NCI-H524 treated with DMSO at 0.1 percent for 48 hours (cell line): Measurements from ENCODE around the gene NELL1.

Experiments
- DNase-seq: peaks from one replicate; lab custom pipeline; 2025; lab: John Stamatoyannopoulos, UW

Gene NELL1

DNA sequence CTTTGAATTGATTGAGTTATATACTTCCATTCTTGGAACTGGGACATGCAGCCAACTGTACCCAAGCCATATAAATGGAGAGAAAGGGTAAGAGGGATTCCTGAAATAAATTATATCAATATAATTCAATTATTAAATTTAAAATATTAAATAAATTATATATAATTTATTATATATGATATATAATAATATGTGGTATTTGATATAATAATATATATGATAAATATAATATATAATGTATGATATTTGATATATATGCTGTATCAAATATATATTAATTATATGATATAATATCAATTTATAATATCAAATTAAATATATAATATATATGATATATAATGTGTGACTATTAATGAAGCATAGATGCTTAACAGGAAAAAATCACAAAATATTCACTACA lies 677.0 kb downstream of the NELL1 start:
- DNase-seq = no peak

DNA sequence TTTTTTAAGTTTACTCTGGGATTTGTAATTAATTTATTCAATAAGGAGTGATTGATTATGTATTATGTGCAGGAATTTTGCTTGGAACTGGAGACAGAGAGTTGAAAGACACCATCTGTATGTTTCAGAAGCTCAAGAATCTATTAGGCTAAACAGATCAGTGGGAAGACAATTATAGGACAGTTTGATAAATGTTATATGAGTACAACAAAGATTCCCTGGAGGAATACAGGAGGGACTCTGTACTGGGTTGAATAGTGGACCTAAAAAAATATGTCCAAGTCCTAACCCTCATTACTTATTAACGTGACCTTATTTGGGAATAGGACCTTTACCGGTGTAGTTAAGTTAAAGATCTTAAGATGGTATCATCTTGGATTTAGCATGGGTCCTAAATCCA lies 681.2 kb downstream of the NELL1 start:
- DNase-seq = no peak

DNA sequence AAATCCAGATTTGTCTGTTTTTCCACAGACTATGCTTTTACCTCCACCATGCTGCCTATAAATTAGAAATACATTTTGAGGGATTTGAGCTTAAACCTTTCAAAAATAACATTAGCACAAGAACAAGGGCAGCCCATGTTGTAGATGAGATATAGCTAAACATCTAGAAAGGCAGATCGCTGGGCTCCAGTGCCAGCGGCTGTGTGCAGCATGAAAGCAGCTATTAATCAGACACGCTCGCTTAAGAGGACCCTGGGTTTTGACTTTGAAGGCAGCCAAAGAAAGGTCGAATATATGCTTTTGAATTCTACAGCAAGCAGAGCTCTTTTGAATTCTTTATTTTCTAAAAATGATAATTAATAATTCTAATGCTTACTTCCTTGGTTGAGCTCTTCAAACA lies 684.0 kb downstream of the NELL1 start:
- DNase-seq = no peak

DNA sequence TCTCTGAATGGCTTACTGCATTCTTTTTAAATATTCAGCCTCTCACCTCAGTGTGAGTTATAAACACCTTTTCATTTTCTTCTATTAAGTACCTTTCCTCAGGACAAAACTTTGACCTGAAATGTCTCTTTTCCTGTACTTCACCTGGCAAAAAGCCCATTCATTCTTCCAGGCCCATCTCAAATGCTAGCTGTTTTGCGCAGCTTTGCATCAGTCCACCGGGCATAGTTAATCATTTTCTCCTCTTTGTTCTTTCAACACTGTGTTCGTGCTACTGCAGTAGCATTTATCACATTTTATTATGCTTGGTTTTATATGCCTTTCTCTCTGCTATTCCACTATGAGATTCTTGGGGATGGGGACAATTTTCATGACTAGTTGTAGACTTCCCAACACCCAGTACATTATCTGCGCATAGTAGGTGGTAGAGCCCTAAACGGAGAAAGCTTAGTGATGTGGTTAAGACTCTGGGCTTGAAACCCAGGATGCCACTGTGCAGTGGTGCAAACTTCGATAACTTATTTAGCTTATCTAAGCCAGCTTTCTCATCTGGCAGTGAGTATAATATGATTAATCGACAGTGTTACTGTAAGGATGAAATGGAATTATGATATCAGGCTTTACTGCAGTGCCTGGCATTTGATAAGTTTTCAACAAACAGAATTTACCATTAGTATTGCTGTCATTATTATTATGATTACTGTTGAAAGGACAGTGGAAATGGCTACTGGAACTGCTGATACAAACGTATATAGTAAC lies 695.7 kb downstream of the NELL1 start:
- DNase-seq = no peak

DNA sequence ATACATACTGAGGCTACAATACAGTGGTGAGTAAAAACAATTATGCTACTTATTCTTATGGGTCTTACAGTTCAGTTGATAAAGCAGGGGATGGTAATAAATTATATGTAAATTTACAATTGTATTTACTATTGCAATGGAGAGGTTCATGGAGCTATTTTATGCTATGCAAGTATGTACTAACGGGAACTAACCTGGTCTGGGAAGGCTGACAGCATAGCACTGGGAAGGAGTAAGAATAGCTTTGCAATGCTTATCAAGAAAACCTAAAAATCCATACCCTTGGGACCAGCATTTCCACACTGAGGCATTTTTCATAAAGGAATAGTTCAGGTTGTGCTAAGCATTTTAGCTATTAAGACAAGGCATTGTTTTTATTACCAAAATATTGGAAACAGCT lies 700.6 kb downstream of the NELL1 start:
- DNase-seq = no peak

DNA sequence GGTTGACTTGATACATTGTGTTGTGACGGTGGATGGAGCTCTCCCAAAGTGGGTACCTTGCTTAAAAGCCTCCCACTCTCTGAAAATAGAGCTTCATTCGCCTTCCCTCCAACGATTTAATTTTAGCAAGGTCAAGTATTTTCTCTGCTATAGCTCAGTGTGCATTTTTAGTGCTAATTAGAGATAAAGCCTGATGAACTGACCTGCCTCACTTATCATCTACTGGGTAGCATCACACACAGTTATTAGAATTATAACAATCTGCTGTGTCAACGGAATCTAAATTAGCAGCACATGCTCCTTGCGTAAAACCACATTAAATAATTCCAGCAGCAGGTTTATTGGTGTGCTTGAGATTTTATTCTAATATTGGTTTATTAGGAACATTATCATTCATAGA lies 701.7 kb downstream of the NELL1 start:
- no peak for DNase-seq

DNA sequence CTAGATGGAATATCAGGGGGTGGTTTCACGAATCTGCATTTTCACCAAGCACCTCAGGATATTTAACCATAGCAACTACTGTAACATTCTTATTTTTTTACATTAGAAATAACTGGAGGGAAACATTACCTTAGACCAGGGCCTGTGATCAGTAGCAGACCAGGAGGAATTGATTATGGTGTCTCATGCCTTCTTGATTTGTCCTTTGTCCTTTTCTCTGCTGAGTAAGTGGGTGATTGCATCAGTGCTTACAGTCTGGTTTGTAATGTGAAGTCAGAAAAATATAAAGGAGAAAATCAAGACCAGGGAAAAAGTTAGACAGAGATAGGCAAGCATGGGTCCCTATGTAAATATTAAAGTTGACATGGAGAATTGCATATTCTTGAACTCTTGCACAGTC lies 703.3 kb downstream of the NELL1 start:
- DNase-seq = no peak

DNA sequence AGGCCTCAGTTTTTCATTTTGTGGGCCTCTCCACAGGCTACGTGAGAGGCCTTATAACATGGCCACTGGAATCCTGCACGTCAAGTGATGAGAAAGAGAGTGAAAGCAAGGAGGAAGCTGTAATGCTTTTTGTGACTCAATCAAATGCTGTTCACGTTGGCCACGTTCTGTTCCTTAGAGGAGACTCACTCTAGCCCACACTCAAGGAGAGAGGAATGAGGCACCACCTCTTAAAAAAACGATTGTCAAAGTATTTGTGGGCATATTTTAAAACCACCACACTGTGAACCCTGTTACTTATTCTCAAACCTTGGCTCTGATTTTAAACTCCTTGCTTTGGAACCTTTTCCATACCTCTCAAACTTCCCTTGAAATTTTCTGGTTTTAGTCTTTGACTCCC lies 705.0 kb downstream of the NELL1 start:
- no peak for DNase-seq

DNA sequence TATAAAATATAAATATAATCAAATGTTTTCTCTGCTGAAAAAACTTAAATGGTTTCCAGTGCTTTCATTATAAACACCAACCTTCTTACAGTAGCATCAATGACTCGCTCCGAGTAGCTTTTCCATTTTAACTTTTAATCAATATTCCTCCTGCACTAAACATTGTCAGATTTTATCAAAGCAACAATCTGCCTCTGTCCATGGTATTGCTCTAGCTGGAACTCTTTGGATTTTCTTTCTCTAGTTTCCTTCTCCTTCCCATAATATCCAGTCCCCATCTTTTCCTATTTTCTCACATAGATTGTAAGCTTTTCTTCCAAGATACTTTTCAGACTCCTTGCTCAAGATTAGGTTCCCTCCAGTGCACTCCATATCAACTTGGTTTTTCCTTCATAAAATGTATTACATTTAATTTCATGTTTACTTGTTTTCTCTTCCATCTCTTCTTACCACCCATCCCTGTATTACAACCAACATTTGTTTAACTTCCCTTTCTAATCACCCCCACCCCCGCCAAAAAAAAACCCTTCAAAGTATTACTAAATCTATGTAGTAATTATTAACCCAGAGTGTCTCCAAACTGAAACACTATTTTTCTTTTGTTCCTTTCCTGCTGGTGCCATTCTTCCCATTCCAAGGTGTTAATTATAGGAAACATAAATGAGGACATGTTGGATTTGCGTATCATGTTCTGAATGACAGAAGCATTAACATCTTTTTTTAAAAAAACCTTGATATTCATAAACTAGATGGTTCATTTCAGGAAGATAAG lies 716.5 kb downstream of the NELL1 start:
- DNase-seq = no peak

DNA sequence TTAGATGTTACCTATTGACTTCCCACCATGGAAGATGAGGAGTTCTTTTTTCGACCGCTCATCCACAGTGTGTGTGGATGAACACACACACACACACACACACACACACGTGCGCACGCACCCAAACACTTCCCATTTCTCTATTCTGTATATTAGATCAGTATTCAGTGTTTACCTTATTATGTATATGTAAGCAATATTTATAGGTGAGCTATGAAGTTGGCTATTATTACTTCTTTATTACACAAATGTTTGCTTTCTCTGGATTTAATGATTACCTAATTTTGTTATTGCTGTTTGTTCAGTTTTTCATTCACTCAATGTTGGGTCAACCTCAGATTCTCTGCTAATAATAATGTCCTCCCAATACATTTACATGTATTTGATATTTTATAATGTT lies 721.0 kb downstream of the NELL1 start:
- no peak for DNase-seq

DNA sequence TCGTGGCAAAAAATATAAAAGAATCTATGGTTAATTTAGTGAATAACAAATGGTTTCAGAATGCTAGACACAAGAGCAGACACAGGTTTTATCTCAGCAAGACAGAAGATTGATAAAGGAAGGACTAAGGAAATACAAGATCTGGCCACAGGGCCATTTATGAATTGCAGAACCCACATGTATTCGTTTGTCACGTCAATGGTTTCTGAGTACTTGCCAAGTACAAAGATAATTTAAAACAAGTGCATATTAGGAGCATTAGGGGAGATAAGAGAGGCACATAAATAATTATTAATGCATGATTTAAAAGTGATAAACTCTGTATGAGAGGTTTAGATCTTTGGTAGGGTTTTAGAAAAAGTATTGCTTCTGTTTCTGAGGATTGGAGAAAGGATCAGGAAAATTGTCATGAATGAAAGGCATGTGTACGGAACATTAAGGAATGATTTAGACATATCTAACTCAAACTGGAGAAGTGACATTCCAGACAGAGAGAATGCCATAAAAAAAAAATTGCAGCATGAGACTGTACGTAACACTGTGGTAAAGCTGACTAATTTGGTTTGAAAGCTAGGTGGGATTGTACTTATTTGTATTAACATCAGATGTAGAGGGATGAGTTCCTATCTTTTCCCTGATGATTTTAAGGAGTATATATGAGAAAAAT lies 727.1 kb downstream of the NELL1 start:
- DNase-seq = no peak

DNA sequence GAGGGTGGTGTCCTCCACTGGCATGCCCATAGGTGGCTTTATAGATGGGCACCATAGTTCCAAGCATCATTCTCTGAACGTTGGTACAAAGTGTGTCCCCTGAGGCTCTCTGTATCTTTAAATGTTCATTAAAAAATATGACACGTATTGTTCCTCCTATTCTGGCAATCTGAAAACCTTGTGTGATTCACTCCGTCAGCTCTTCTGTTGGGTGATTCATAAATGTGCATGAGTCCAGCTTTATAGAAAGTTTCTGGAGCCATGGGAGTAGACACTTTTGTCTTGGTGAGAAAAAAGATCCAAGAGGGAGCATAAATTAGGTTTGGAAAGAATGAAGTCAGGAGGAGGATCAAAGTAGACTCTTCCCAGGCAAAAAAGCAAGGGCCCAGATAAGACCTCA lies 728.8 kb downstream of the NELL1 start:
- no peak for DNase-seq

DNA sequence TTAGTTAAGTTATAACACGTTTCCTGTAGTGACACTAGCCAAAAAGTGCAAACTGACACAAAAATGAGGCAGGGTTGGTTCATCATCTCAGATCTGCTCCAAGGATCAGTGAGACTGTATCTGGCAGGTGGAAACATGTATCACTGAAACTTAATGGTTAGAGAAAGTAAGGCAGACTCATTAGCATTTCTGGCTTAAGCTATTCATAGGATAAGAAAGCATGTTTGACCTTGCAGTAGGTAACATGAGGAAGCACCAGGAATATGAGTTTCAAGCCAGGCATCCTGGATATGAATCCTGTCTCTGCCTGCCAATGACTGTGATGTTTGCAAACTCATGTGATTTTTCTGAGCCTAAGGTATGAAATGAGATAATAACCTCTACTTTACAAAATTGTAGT lies 732.1 kb downstream of the NELL1 start:
- no peak for DNase-seq

DNA sequence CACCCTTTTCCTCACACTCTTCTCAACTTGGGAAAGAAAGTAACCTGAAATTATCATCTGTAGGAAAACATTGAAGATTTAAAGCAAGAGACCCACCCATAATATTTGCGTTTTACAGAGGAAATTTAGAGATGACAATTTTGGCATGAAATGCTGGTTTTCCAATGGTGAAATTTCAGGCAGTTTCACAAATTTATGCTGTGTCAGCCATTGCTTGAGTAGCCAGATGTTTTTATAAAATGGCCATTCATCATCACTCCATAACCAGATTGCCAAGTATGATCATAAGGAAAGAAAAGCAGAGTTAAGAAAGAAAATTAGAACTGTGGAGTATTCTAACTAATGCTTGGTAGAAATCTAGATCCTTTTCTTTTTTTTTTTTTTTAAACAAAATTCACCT lies 732.9 kb downstream of the NELL1 start:
- no peak for DNase-seq

DNA sequence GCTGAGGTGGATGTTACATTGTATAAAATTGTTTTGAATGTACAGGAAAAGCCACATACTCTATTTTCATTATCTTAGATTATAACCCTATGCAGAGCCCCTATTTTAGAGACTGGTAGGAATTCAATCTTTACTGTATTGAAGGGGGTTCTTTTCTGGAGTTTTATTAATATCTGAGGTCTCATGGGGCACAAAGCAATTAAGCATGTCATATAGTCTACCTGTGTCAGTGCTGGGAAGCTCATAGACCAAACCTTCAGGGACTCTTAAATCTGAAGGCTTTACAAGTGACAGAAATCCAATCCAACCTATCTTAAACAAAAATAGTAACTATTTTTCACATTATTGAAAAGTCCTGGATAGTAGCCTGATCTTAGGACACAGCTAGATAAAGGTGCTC lies 733.7 kb downstream of the NELL1 start:
- DNase-seq = no peak

DNA sequence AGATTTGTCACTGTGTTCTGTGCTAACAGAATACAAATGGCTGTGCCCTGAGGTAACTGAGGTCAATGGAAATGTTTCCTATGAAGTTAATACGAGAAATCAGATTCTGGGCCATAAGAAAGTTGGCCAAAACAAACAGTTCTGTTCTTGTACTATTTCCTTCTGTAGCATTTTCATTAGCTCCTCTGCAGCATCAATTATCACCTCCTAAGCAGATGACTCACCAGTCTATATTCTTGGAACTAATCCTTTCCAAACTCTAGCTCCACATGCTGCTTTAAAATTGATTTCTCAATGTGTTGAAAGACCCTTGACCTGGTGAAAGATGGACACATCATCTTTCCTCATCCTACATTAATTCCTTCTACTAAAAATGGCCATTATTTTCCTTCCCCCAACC lies 736.0 kb downstream of the NELL1 start:
- no peak for DNase-seq

DNA sequence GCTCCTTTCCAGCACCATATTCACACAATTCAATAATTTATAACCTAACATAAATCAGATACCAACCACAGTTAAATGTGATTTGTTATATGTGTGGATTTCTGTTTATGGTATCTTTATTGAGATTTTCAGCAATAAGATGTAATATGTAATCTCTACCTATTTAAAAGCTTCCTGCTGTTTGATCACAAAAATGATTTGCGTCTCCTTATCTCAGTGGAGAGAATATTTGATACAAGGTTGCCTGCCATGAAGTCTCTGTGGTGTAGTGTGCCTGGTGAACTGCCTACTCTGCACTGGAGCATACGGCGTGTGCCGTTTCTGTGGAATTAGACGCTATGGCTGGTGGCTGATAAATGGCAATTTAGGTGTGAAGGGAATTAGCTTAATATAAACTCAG lies 741.1 kb downstream of the NELL1 start:
- DNase-seq = no peak

DNA sequence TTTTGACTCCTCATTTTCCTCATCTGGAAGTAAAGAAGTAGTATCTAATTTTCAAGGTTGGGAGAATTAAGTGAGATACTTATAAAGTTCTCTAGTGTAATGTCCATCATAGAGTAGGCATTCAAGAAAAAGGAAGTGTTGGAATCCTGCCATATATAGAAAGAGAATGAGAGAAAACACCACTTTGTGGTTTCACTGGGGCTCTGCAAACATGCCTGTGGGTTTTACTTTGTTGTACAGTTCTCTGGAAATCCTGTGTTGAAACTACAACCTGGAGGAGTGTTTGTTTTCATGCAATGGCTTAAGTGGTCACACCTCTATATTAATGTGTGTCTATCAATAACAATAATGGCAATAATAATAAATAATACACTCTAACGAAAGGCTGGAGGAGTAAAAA lies 741.7 kb downstream of the NELL1 start:
- no peak for DNase-seq

DNA sequence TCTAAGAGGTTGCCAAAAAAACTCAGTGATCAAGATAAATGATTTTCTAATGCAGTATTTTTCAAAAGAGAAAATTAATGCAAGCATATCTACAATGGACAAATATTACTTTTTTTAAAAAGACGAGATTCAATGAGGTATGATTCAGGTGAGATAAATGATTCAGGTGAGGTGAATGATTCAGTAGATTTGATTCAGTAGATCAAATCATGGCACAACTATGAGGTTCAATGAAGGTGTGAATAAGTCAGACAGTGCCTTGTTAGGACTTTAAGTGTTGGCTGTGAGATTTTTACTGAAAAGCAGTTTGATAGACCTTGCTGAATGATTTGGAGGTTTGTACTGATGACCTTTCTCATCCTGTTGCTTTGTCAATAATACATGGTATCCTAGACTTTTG lies 742.2 kb downstream of the NELL1 start:
- no peak for DNase-seq

DNA sequence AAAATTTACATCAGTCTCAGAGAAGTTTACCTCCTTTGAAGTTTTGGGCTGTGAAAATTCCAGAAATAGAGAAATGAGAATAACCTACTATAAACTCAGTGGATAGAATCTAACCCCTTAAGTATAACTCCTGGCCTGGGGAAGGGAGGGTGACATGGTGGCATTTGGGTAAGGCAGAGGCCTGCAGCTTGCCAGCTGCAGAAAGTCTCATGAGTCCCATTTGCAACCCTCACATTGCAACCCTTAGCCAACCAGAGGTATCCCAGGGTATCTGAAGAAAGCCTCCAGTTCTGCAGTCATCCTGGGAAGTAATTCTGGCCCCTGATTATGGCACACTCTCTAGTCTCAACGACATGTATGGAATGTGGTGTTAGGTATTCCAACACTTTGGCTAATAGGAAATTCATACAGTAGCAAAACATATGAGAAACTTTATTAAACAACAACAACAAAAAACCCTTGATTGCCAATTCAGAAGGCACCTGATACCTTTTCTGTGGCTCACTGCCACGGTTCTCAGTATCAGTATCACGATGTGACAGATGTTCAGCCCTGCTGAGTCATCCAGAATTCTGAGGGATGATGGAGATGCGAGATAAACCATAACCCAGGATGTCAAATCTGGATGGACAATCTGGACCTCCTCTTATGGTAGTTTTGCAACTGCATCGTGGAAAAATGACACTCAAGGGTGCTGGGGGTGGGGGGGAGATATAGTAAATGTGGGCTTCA lies 743.4 kb downstream of the NELL1 start:
- no peak for DNase-seq

DNA sequence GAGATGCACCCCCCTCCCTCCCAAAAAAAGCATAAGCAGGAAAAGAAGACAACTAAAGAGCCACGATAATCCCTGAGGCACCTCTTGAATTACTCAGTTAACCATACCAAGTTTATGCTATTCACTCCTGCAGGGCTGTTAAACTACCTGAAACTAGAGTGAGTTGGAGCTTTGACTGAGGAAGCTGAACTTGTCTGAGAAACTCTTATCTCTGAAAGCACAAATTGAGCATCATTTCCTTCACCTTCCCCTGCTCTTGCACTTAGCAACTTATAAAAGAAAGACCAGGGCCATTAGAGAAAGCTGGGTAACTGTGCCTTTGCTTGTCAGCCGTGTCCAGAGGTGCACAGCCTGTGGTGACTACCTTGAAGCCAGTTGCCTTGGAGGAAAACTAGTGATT lies 745.6 kb downstream of the NELL1 start:
- no peak for DNase-seq

DNA sequence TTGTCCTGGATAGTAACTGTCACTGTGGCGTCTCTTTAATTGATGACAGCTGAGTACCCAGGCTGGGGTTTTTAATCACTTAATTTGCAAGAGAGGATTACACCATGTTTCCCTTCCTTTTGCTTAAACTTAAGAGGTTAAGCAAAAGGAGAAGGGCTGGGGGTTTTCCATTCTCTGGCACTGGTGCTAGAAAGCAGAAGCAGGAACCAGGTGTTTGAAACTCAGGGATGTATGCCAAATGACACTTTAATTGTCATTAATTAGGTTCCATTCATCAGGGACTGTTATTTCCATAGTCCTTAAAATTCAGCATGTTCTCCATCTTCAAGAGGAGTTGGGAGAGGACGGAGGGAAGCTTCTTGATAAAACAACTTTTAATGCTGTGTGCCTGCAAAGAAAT lies 746.2 kb downstream of the NELL1 start:
- peak; percentile 89 for DNase-seq
